SK-N-SH (cell line): ENCODE results near the gene NUP205.

ENCODE experiments used
- CHD2 ChIP-seq: fragments of 150-350 bp; IDR thresholded peaks from 2 replicates; pipeline ENCODE4 v1.6.1; 2018; ENCODE audit warnings: low read length; ENCODE audit not compliant: partially characterized antibody
- MXI1 ChIP-seq: IDR thresholded peaks from 2 replicates; pipeline ENCODE4 v1.6.1; 2012; ENCODE audit warnings: mild to moderate bottlenecking, low read depth, low read length, improper control_type of control experiment
- TF ChIP-seq, protein P1 (sequence below): fragments of 200-600 bp; sonication (generic); IDR thresholded peaks from 2 replicates; pipeline ENCODE4 v1.6.1; 2017; ENCODE audit warnings: antibody characterized with exemption, mild to moderate bottlenecking, moderate library complexity

DNA sequence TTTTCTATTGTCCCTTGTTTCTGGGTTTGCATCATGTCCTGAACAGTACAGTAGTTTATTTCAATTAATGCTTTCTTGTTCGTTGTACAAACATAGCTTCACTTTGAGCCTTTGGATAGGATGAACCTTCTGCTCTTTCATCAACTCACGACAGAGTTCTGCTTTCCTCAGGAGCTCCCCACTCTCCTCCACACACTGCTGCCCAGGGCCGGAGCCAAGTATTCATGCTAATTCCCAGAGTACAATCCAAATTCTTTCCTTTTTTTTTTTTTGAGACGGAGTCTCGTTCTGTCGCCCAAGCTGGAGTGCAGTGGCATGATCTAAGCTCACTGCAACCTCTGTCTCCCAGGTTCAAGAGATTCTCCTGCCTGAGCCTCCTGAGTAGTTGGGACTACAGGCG lies 7.5 kb upstream of the NUP205 start:
- TF ChIP-seq MXI1 (no peak), CHD2 (no peak)
- TF ChIP-seq, protein P1, sequence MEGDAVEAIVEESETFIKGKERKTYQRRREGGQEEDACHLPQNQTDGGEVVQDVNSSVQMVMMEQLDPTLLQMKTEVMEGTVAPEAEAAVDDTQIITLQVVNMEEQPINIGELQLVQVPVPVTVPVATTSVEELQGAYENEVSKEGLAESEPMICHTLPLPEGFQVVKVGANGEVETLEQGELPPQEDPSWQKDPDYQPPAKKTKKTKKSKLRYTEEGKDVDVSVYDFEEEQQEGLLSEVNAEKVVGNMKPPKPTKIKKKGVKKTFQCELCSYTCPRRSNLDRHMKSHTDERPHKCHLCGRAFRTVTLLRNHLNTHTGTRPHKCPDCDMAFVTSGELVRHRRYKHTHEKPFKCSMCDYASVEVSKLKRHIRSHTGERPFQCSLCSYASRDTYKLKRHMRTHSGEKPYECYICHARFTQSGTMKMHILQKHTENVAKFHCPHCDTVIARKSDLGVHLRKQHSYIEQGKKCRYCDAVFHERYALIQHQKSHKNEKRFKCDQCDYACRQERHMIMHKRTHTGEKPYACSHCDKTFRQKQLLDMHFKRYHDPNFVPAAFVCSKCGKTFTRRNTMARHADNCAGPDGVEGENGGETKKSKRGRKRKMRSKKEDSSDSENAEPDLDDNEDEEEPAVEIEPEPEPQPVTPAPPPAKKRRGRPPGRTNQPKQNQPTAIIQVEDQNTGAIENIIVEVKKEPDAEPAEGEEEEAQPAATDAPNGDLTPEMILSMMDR: no peak
